SK-N-MC (cell line): ENCODE results near the gene TFAM.

Experiments
- EZH2 ChIP-seq: fragments of 200-600 bp; sonication (generic); IDR thresholded peaks from one replicate; pipeline ENCODE4 v1.6.1; 2017; ENCODE audit warnings: antibody characterized with exemption
- POLR2AphosphoS5 ChIP-seq: IDR thresholded peaks from 2 replicates; pipeline ENCODE4 v1.6.1; 2012; ENCODE audit warnings: mild to moderate bottlenecking, low read depth, low read length, borderline replicate concordance

GRCh38 chr10:58356756-58357155 is 28.5 kb upstream of the TFAM start:
- TF ChIP-seq POLR2AphosphoS5 (no peak), EZH2 (no peak)
